GM12891 (cell line): ENCODE data around the gene GLT8D1.

Experiments
- DNase-seq: peaks from one replicate; pipeline ENCODE4 v3.0.0; 2011; ENCODE audit warnings: low spot score; ENCODE audit not compliant: insufficient read length
- FAIRE-seq: peaks from 2 replicates; lab custom pipeline; 2011; peaks lifted over from hg19 to GRCh38; lab: Jason Lieb, UNC
- PAX5 ChIP-seq: IDR thresholded peaks from 2 replicates; pipeline ENCODE4 v1.6.1; 2011; ENCODE audit warnings: low read length, moderate library complexity, mild to moderate bottlenecking; ENCODE audit not compliant: insufficient read depth, severe bottlenecking
- POLR2A ChIP-seq: IDR thresholded peaks from 2 replicates; pipeline ENCODE4 v1.6.1; 2011; ENCODE audit warnings: low read depth, low read length, control low read depth
- POLR2AphosphoS5 ChIP-seq: IDR thresholded peaks from 2 replicates; pipeline ENCODE4 v1.6.1; 2011; ENCODE audit warnings: low read depth, low read length, control low read depth
- POU2F2 ChIP-seq: IDR thresholded peaks from 2 replicates; pipeline ENCODE4 v1.6.1; 2011; ENCODE audit warnings: low read depth, mild to moderate bottlenecking, control low read depth, low read length, moderate library complexity
- SPI1 ChIP-seq: IDR thresholded peaks from 2 replicates; pipeline ENCODE4 v1.6.1; 2011; ENCODE audit warnings: low read depth, low read length, control low read depth
- TAF1 ChIP-seq: IDR thresholded peaks from 2 replicates; pipeline ENCODE4 v1.6.1; 2011; ENCODE audit warnings: low read depth, low read length, control low read depth

The GLT8D1 gene

DNA sequence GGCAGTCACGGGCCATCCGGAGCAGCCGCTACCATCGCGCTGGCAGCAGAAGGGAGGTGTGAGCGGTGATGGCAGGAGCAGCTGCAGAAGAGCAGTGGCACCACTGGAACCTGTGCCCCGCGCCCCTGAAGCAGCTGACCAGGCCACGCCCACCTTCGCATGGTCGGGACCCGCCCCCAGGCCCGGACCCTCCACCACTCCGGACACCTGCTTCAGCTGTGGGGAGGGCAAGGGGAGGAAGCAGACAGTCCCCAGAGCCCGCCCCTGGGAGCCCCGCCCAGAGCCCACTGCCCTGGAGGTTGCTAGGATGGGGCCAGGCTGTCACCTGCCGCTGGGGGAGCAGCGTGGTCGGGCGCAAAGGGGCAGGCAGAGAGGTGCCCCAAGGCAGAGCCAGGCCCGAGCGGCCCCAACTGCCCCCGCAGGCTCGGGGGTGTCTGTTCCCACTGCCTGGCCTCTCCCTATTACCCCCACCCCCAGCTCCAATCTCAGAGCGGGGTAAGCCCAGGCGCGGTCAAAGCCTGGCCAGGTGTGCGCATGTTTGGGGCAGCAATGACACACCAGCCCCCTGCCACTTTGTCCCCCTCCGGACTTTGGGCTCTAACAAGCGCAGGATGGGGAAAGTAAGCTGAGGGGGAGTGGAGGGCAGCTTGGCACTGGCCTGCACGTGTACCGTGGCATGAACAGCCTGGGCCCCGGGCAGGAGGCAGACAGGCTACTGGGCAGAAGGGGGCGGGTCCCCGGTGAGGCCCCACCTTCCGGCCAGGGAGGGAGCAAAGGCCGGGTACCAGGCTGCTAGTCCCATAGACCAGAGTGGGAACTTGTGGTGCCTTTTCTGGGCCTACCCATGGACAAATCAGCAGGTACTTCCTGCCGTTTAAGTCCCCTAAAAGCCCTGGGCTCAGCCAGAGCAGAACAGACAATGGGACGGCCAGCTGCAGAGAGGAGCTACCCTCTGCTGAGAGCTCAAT, 9.0 kb upstream of the GLT8D1 start:
- FAIRE-seq (no peak), DNase-seq (no peak)
- TF ChIP-seq POLR2A = no peak
- no peak for TF ChIP-seq POU2F2
- no peak for TF ChIP-seq TAF1
- no peak for TF ChIP-seq SPI1
- TF ChIP-seq PAX5 = no peak
- TF ChIP-seq POLR2AphosphoS5 = no peak

DNA sequence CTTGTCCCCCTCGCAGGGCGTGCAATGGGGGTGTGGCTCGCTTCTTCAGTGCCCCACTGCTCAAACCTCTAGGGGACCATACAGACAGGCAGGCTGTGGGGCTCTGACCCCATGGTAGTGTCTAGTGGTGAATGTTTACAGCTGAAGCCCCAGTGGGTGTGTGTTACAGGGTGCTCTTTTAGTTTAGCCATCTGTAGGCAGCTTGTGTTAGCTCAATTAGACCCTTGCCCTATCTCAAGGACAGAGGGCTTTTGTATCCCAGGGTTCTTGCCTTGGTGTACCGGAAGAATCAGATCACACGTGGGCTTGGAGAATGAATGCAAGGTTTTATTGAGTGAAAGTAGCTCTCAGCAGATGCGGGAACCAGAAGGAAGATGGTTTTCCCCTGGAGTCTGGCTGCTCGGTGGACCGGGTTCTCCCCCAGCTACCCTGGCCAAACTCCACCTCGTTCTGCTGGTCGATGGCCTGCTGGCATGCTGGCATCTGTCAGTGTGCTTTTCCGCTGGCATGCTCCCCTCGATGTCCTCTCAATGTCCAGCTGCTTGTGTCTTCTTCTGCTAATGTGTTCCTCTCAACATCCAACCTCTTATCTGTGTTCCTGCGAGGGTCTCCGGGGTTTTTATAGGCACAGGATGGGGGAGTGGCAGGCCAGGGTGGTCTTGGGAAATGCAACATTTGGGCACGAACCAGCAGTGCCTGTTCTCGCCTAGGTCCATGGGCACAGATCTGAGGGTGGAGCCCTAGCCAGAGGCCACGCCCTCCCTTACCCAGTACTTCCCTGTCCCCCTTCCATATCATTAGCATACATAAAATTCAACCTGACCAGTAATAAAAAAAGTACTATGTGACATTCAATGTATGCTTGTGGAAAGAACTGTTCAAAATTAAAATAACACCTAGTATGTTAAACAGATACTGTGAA, 7.0 kb upstream of the GLT8D1 start:
- peak; percentile 52 for FAIRE-seq
- TF ChIP-seq TAF1 (no peak), SPI1 (no peak), POLR2AphosphoS5 (no peak), POLR2A (no peak), POU2F2 (no peak), PAX5 (no peak)

DNA sequence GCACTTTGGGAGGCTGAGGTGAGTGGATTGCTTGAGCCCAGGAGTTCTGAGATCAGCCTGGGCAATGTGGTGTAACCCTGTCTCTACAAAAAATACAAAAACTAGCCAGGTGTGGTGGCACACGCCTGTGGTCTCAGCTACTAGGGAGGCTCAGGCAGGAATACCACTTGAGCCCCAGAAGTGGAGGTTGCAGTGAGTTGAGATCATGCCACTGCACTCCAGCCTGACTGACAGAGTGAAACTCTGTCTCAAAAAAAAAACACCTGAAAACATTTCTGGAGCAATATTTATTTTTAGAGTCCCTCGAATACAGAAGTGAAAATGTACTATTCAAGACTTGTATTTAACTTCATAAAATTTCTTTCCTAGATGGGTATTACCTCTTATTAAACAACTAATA, 4.9 kb upstream of the GLT8D1 start:
- TF ChIP-seq SPI1 = peak; percentile 54; the same call in 1 of the 2 replicates
- no peak for TF ChIP-seq PAX5
- FAIRE-seq = peak; percentile 57
- no peak for DNase-seq

More for the DNA sequence above, 7.0 kb upstream of the GLT8D1 start:
- no peak for DNase-seq

DNA sequence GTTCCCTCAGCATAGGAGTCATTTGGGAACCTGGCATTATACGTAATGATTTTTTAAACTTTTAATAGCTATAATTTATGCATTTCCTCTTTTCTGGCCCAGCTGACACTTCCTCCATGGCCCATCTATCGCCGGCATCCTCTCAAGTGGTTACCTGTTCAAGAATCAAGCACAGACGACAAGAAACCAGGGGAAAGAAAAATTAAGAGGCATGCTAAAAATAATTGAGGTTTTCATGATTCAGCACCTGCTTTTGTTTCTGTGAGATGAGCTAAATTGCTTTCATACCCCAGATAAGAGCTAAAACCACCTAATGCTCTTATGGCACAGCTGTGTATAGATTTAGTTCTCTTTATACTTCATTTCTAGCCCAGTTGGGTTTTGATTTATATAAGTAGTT, 2.0 kb upstream of the GLT8D1 start:
- TF ChIP-seq POLR2AphosphoS5 = no peak
- peak; percentile 80 for TF ChIP-seq SPI1
- DNase-seq (no peak), FAIRE-seq (peak; percentile 35)

DNA sequence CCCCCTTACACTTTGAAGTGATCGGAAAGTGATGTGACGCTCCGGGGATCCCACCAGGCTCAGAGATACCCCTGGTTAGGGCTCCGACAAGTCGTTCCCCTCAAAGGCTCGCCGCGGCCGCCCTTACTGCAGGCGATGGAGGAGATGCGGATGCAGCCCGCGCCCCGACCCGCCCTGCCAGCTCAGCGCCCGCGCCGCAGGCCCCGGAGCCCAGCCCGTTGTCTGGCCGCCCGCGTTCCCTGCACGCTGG, 228 bp downstream of the GLT8D1 start:
- DNase-seq (no peak), FAIRE-seq (no peak)
- no peak for TF ChIP-seq POLR2A
- no peak for TF ChIP-seq TAF1
- no peak for TF ChIP-seq PAX5
- TF ChIP-seq POU2F2 = no peak

DNA sequence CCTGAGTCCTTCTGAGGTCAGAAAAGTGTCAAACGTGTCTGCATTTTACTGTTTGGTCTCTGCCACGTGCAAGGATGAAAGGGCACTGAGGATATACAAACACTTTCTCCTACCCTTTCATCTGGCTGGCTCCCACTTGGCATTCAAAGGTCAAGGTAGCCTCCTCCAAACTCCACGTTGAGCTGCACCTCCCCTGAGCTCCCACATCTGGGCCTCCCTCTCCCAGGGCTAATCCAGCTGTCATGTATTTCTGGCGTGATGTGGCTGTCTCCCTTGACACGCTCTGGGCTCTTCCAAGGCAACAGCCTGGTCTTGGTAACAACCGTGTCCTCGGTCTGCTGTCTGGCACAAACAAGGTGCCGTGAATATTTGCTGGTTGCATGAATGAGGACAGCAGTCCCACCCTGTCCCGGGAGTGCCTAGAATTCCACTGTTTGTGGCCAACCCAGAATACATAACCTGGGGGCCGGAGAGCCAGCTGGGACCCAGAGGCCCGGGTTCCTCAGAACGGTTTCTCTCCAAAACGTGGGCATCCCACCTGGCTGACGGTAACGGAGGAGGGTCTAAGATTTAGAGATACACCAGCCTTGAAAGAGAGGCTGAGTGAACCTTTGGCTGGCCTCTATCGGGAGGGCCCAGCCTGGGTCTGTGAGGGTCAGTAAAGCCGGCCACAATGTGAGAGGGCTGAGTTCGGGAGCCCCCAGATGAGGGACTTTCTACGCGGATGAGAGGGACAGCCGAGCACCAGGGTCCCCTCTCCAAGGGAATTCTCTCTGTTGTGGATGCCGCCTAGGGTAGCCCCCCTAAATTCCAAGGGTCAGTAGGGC, 767 bp downstream of the GLT8D1 start:
- no peak for DNase-seq

DNA sequence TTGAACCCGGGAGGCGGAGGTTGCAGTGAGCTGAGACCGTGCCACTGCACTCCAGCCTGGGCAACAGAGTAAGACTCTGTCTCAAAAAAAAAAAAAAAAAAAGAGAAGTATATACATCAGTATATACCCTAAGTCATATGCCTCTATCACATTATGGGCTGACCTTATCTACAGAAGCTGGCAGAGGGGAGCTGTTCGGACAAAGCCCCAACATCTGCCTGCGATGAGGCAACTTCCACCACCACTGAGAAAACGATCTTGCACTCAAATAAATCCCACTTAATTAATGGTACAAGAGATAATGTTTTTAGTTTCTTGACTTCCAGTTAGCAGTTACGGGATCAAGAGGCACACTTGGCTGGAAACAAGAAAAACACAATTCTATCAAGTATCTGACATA, 2.2 kb downstream of the GLT8D1 start:
- TF ChIP-seq POLR2AphosphoS5 = no peak
- TF ChIP-seq TAF1 = no peak
- TF ChIP-seq PAX5 = no peak
- no peak for TF ChIP-seq SPI1
- TF ChIP-seq POLR2A = no peak
- no peak for TF ChIP-seq POU2F2
- DNase-seq = no peak
- no peak for FAIRE-seq

More for the DNA sequence above, 767 bp downstream of the GLT8D1 start:
- FAIRE-seq = peak; percentile 87
- no peak for TF ChIP-seq SPI1
- no peak for TF ChIP-seq POLR2AphosphoS5
- no peak for TF ChIP-seq PAX5
- no peak for TF ChIP-seq POLR2A
- TF ChIP-seq POU2F2 = no peak
- no peak for TF ChIP-seq TAF1

DNA sequence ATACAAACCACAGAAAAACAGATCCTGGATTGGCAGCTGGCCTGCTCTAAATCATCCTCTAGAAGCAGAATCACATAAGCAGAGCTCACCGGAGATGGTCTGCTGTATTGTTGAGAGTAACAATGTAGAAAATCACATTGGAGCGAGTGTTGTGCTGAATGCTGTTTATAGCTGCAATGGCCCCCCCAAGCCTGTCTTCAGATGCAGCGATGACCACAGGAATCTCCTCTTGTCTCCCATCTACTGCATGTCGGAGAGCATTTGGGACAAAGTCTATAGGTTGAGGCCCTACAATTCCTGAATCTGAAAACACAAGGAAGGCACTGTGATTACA, 8.0 kb downstream of the GLT8D1 start:
- no peak for FAIRE-seq
- no peak for DNase-seq
- peak; percentile 39; the same call in 1 of the 2 replicates for TF ChIP-seq POLR2AphosphoS5
- TF ChIP-seq POU2F2 = no peak

DNA sequence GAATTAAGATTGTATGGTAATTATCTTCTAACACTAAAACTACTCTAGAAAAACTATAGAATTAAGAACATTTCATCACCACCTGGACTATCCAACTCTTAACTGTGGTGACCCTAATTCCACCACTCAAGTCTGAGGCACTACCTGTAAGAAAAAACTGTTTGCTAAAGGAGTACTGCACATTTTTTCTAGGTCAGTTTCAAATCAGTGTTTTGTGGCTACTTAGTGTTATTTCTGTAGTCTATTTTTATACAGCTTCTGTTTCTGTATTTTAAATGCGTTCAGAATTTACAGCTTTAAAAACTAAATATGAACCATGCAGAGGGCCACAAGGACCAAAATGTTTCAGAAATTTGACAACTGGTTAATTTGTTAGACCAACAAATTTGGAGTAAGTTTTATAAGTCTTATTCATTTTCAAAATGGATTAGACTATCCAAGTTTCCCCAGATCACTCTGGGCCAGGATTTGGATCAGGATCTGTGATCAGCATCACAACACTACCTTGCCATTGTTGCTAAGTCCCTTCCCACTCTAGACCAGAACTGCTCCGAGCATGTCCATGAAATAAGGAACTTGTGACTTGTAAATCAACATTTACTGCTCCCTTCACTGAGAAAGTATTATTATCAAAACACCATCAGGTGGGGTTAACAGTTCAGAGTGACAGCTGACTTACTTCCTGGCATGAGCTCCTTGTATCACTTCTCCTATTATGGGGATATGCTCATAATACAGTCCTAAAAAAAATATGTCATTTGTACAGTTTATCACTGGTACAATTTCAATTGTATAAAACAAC, 8.6 kb downstream of the GLT8D1 start:
- TF ChIP-seq POLR2A (peak; percentile 39; the same call in 1 of the 2 replicates), POLR2AphosphoS5 (no peak; the same call in 1 of the 2 replicates), SPI1 (peak; percentile 58; the same call in 1 of the 2 replicates)
- no peak for DNase-seq
- peak; percentile 43 for FAIRE-seq
